HepG2 (cell line): Measurements from ENCODE around the gene SIGLEC15. TPM values are rescaled to one million over a fixed set of nuclear protein-coding genes. Genes with fewer than 3 reads are reported as not detected.

Experiments
- ATAC-seq: fragments of 200-7000 bp; cut with Tn5 transposase; 3 replicates; pipeline ENCODE4 v1.9.1; 2020; ENCODE audit warnings: mild to moderate bottlenecking, moderate library complexity
- BruUV-seq: library from RNA; stranded (reverse); fragments of 400-500 nt; replicated peaks from 2 replicates; lab custom pipeline; 2021; lab: Mats Ljungman, UMichigan
- CTCF ChIA-PET: fragments of 300-600 bp; formaldehyde crosslinking; extraction: SDS; loops from one replicate; lab custom pipeline; 2021; ENCODE audit warnings: low total read pairs, inconsistent platforms, low intra/inter-chr PET ratio; lab: Yijun Ruan, JAX
- POLR2A ChIA-PET: fragments of 350-600 bp; sonication (Branson Sonifier 250); formaldehyde crosslinking; loops from one replicate; lab custom pipeline; 2020; ENCODE audit warnings: antibody characterized with exemption, inconsistent platforms; lab: Yijun Ruan, JAX
- DNase-seq: peaks from one replicate; pipeline ENCODE4 v3.0.0-alpha.2; 2015; ENCODE audit warnings: low spot score
- FAIRE-seq: peaks from 3 replicates; lab custom pipeline; 2011; peaks lifted over from hg19 to GRCh38; lab: Jason Lieb, UNC
- H2AFZ ChIP-seq: one replicate; pipeline ENCODE4 v1.6.1; 2011; ENCODE audit warnings: low read length, inconsistent platforms
- H3K27ac ChIP-seq: fragments of 300-600 bp; 3 replicates; pipeline ENCODE4 v1.8.0; 2011; ENCODE audit warnings: mixed run types, mild to moderate bottlenecking, mixed read lengths, low read length, inconsistent platforms; ENCODE audit not compliant: insufficient read depth; ENCODE audit errors: extremely low read length
- H3K27me3 ChIP-seq, 2 experiments: fragments of 200-600 bp in 1 of 2; 2 replicates in 1 of 2; 3 replicates in 1 of 2; pipeline versions ENCODE4 v1.6.0 to v1.8.0; 2011; ENCODE audit warnings: low read length in 2 of 2, mild to moderate bottlenecking in 2 of 2, moderate library complexity in 2 of 2, inconsistent platforms in 1 of 2; ENCODE audit not compliant: insufficient read depth in 2 of 2, control insufficient read depth in 1 of 2
- H3K36me3 ChIP-seq, 2 experiments: fragments of 200-600 bp in 1 of 2; replicated peaks in 1 of 2; 2 replicates in 1 of 2; 3 replicates in 1 of 2; pipeline versions ENCODE4 v1.5.1 to v1.8.0; 2011; ENCODE audit warnings: low read length in 2 of 2, inconsistent platforms in 1 of 2; ENCODE audit not compliant: insufficient read depth in 2 of 2, control insufficient read depth in 1 of 2
- H3K4me1 ChIP-seq: 2 replicates; pipeline ENCODE4 v1.5.1; 2012; ENCODE audit warnings: low read length, inconsistent platforms; ENCODE audit not compliant: insufficient read depth
- H3K4me2 ChIP-seq: 2 replicates; pipeline ENCODE4 v1.6.0; 2011; ENCODE audit warnings: low read depth, low read length, inconsistent platforms
- H3K4me3 ChIP-seq, 3 experiments: fragments of 200-600 bp in 1 of 3; sonication (generic), shearing (Covaris generic) in 1 of 3; replicated peaks in 1 of 3; 2 replicates each; pipeline ENCODE4 v1.5.1; 2011 to 2016; ENCODE audit warnings: low read length in 3 of 3, inconsistent platforms in 2 of 3, low read depth in 2 of 3, mild to moderate bottlenecking in 2 of 3, control low read depth in 1 of 3, mixed read lengths in 1 of 3; ENCODE audit not compliant: insufficient read depth in 1 of 3
- H3K79me2 ChIP-seq: one replicate; pipeline ENCODE4 v1.6.1; 2011; ENCODE audit warnings: low read length, inconsistent platforms; ENCODE audit not compliant: insufficient read depth
- H3K9ac ChIP-seq: 2 replicates; pipeline ENCODE4 v1.6.0; 2011; ENCODE audit warnings: mild to moderate bottlenecking, low read depth, low read length, inconsistent platforms; ENCODE audit not compliant: insufficient read depth
- H3K9me3 ChIP-seq: 2 replicates; pipeline ENCODE4 v1.5.1; 2012; ENCODE audit warnings: mild to moderate bottlenecking, low read length
- H4K20me1 ChIP-seq: 2 replicates; pipeline ENCODE4 v1.6.0; 2011; ENCODE audit warnings: inconsistent platforms, mild to moderate bottlenecking, low read length, moderate library complexity; ENCODE audit not compliant: insufficient read depth
- AGO1 ChIP-seq: fragments of 200-400 bp; formaldehyde crosslinking; IDR thresholded peaks from 2 replicates; pipeline ENCODE4 v1.6.1; 2017; ENCODE audit warnings: mild to moderate bottlenecking, low read depth, low read length, moderate library complexity; ENCODE audit not compliant: poor library complexity, severe bottlenecking
- FOXM1 ChIP-seq: sonication (generic); formaldehyde crosslinking; IDR thresholded peaks from 2 replicates; pipeline ENCODE4 v1.5.0; 2020; ENCODE audit warnings: missing genetic modification reagents
- KDM4B ChIP-seq: sonication (generic); formaldehyde crosslinking; IDR thresholded peaks from 2 replicates; pipeline ENCODE4 v1.4.0; 2020; ENCODE audit warnings: missing genetic modification reagents
- MEIS2 ChIP-seq: sonication (generic); formaldehyde crosslinking; IDR thresholded peaks from 2 replicates; pipeline ENCODE4 v1.9.0; 2021; ENCODE audit warnings: mild to moderate bottlenecking, missing genetic modification reagents
- MXD4 ChIP-seq: IDR thresholded peaks from 2 replicates; pipeline ENCODE4 v1.6.1; 2016; ENCODE audit warnings: mild to moderate bottlenecking, missing biosample characterization, missing genetic modification reagents
- ZNF138 ChIP-seq: sonication (generic); formaldehyde crosslinking; IDR thresholded peaks from 2 replicates; pipeline ENCODE4 v1.5.0; 2020; ENCODE audit warnings: mild to moderate bottlenecking, low read depth, missing genetic modification reagents
- ZNF317 ChIP-seq: sonication (generic); formaldehyde crosslinking; IDR thresholded peaks from 2 replicates; pipeline ENCODE4 v1.5.0; 2020; ENCODE audit warnings: mild to moderate bottlenecking, missing genetic modification reagents
- WGBS: methylation state at CpG from one replicate; pipeline ENCODE4 v1.1.6; 2017; ENCODE audit warnings: low lambda C conversion rate; 5-methylcytosine and 5-hydroxymethylcytosine counted together
- in situ Hi-C: cut with HindIII; loops from 2 replicates; pipeline ENCODE4 v1.10.0; 2017; ENCODE audit warnings: low pct_unique_long_range_greater_than_20kb; ENCODE audit not compliant: extremely low pct_ligation_motif_present
- intact Hi-C: fragments of 100-400 bp; cut with micrococcal nuclease; formaldehyde crosslinking; loops from one replicate; pipeline ENCODE4 v1.10.0; 2022; ENCODE audit not compliant: unreplicated experiment
- polyA plus RNA-seq, 8 experiments: library from polyadenylated mRNA; depleted of rRNA in 3 of 8; stranded (reverse) in 7 of 8; unstranded in 1 of 8; fragments of >200 nt; fragmentation: Illumina TruSeq in 4 of 8; extraction: Trizol in 4 of 8; gene quantifications; 2 replicates each; pipeline versions ENCODE4 v1.2.1 to v1.2.3, GENCODE V29; 2011 to 2016; ENCODE audit warnings: low read depth in 4 of 8, missing spikeins in 1 of 8, mixed read lengths in 1 of 8; ENCODE audit not compliant: insufficient read depth in 1 of 8
- total RNA-seq, 5 experiments: library from RNA; depleted of rRNA; stranded (reverse); fragments of >200 nt; fragmentation: Illumina TruSeq; extraction: Trizol; gene quantifications; 2 replicates each; pipeline ENCODE4 v1.2.3, GENCODE V29; 2016; ENCODE audit warnings: low read depth in 1 of 5
- TF ChIP-seq, protein P1 (sequence below): sonication (generic); formaldehyde crosslinking; IDR thresholded peaks from 2 replicates; pipeline ENCODE4 v1.5.1; 2020; ENCODE audit warnings: missing genetic modification reagents, mild to moderate bottlenecking, borderline replicate concordance

The SIGLEC15 gene
- total and polyA plus RNA-seq, 2 of the 13 experiments (the other 11 are each of a cell fraction or from before 2014, with no cell fraction given), result not detected

DNA sequence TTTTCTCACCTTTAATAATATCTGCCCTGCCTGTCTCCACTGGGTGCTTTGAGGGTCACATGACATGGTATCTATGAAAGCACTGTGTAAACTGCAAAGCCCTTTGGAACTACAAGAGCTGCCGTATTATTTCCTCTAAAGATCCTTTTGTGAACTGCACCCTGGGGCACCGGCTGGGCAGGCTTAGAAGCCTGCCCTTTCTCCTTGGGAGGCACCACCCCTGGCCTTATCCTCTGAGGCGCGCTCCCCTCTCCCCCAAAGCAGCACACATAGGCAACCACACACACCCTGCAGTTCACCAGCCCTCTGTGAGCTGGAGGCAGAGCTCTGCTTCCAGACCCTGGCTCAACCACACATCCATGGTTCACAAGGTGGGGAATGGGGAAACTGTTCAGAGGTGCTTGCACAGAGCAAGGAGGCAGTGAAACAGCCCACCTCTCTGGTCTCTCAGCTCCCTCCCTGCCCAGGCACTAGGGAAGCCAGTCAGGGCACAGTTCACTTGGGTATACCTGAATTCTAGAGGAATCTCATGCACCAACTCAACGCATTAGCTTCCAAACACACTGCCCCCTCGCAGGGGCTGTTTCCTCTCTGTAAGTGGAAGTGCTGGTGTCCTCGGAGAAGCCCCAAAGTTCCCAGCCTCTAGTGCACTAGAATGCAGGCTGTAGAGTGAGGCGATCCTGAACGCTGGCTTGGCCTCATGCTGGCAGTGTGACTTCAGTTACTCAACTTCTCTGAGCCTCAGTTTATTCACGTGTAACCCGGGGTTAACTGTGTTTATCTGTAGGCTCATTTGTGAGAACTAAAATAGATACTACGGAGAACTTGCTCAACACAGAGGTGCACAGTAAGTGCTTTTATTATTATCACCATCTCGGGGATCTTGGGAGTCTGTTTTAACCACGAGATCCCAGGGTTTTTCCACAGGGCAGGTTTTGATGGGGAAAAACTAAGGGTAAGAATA, 11.0 kb downstream of the SIGLEC15 start:
- Histone ChIP-seq H3K27ac (no peak overlapping the region), H3K4me2 (peak overlapping the region; percentile 34; the same call in 1 of the 2 replicates), H3K9me3 (no peaks in the 10 kb centered on the region), H4K20me1 (no peaks in the 10 kb centered on the region), H3K36me3 (no peaks in the 10 kb centered on the region), H3K79me2 (no peaks in the 10 kb centered on the region), H2AFZ (no peak overlapping the region), H3K27me3 (peaks cover 1 to 3% of the 10 kb centered on the region in 2 experiments; a peak in 2 of 5 replicates), H3K9ac (no peak overlapping the region), H3K4me1 (peaks cover 7% of the 10 kb centered on the region; the same call in 1 of the 2 replicates), H3K4me3 (no peak overlapping the region)
- WGBS, result 9% methylated on average over 8 of the region's 14 CpGs
- DNase-seq (no peak), ATAC-seq (peak; percentile 41), FAIRE-seq (no peak)
- intact Hi-C loops (loop anchor here (5.0 kb wide), 1 partner anchor 114 kb away; the partner anchor contains the start of gene SLC14A1), in situ Hi-C loops (loop anchor here (5.0 to 10.0 kb wide), 2 partner anchors 69 to 172 kb away; no protein-coding TSS in a partner anchor)
- BruUV-seq, result no TSS peak
- POLR2A ChIA-PET, result no interaction called here
- CTCF ChIA-PET, result no interaction called here
- TF ChIP-seq MXD4 (CRISPR knock-in tag) (no peak), KDM4B (CRISPR knock-in tag) (no peak), FOXM1 (CRISPR knock-in tag) (no peak), ZNF138 (CRISPR knock-in tag) (no peak), ZNF317 (no peak), MEIS2 (no peak), AGO1 (no peak)
- TF ChIP-seq, protein P1, sequence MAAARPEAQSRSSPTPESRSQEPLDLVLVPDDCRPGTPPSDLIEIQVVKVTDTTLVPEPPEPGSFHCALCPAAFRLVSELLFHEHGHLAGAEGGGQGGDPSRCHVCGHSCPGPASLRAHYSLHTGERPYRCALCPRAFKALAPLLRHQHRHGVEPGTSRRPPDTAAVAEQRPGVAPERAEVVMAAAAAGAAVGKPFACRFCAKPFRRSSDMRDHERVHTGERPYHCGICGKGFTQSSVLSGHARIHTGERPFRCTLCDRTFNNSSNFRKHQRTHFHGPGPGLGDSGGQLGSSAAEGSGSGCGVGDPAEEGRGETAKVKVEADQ, result no peak
